Cardiac muscle cell (in vitro differentiated cells and primary cell): ENCODE measurements around the gene GPR139. TPM values are rescaled to one million over a fixed set of nuclear protein-coding genes. Genes with fewer than 3 reads are reported as not detected.

Experiments used
- DNase-seq, 2 donors: peaks; one replicate each; pipeline versions ENCODE4 v3.0.0 to v3.0.0-alpha.2; 2010 to 2017; ENCODE audit warnings: low read depth in 1 of 2, low spot score in 1 of 2
- H3K27ac ChIP-seq: fragments of 200-600 bp; sonication (generic); 2 replicates; pipeline ENCODE4 v1.5.1; 2016
- H3K27me3 ChIP-seq: fragments of 200-600 bp; sonication (generic); 2 replicates; pipeline ENCODE4 v1.6.0; 2016; ENCODE audit warnings: control low read depth
- H3K36me3 ChIP-seq: fragments of 200-600 bp; sonication (generic); 2 replicates; pipeline ENCODE4 v1.5.1; 2016; ENCODE audit warnings: control low read depth
- H3K4me1 ChIP-seq: fragments of 200-600 bp; sonication (generic); 2 replicates; pipeline ENCODE4 v1.8.1; 2017; ENCODE audit warnings: low read depth, mild to moderate bottlenecking, mixed run types
- H3K4me3 ChIP-seq: fragments of 200-600 bp; sonication (generic); 2 replicates; pipeline ENCODE4 v1.5.1; 2016; ENCODE audit warnings: mild to moderate bottlenecking
- H3K9me3 ChIP-seq: fragments of 200-600 bp; sonication (generic); 2 replicates; pipeline ENCODE4 v1.5.1; 2017; ENCODE audit warnings: low read depth, mild to moderate bottlenecking, control low read depth
- polyA plus RNA-seq: library from polyadenylated mRNA; unstranded; fragments of >200 nt; fragmentation: Nextera tagmentation; extraction: Ambion mirVana; gene quantifications from 2 replicates; pipeline ENCODE4 v1.2.1, GENCODE V29; 2016
- total RNA-seq: library from RNA; depleted of rRNA; stranded (reverse); fragments of >200 nt; gene quantifications from 2 replicates; pipeline ENCODE4 v1.2.3, GENCODE V29; 2016
- TF ChIP-seq, protein P1 (sequence below): IDR thresholded peaks from 2 replicates; pipeline ENCODE4 v1.5.1; 2012; ENCODE audit warnings: low read depth, mild to moderate bottlenecking, low read length

GPR139 gene
- total and polyA plus RNA-seq, 2 experiments from 2014 or later: not detected

GRCh38 chr16:20053336-20053735, 20.4 kb downstream of the GPR139 start:
- TF ChIP-seq, protein P1, sequence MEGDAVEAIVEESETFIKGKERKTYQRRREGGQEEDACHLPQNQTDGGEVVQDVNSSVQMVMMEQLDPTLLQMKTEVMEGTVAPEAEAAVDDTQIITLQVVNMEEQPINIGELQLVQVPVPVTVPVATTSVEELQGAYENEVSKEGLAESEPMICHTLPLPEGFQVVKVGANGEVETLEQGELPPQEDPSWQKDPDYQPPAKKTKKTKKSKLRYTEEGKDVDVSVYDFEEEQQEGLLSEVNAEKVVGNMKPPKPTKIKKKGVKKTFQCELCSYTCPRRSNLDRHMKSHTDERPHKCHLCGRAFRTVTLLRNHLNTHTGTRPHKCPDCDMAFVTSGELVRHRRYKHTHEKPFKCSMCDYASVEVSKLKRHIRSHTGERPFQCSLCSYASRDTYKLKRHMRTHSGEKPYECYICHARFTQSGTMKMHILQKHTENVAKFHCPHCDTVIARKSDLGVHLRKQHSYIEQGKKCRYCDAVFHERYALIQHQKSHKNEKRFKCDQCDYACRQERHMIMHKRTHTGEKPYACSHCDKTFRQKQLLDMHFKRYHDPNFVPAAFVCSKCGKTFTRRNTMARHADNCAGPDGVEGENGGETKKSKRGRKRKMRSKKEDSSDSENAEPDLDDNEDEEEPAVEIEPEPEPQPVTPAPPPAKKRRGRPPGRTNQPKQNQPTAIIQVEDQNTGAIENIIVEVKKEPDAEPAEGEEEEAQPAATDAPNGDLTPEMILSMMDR: no peak
- H3K4me1 ChIP-seq: no peaks in the 10 kb centered on the region
- no peaks in the 10 kb centered on the region for H3K36me3 ChIP-seq
- DNase-seq: no peak
- peaks cover 6% of the 10 kb centered on the region for H3K27me3 ChIP-seq
- no peaks in the 10 kb centered on the region for H3K9me3 ChIP-seq
- H3K4me3 ChIP-seq: no peak overlapping the region
- no peak overlapping the region for H3K27ac ChIP-seq

DNA sequence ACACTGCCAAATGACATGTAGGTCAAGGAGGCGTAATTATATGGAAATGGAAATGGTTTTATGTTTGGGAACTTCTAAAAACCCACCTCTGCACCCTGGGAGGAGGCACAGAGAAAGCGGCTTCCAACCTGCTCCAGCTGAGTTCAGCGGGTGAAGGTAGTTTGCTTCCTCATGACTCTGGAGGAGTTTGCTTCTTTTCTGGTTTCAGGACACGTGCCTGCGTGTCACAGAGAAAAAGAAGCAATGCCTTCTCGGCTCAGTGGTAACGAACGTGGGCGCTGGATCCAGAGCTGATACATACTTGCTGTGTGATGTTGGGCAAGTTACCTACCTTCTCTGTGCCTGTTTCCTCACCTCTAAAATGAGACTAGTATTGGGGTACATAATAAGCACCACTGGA, 22.1 kb downstream of the GPR139 start:
- Histone ChIP-seq H3K27ac (no peak overlapping the region), H3K4me3 (no peak overlapping the region), H3K36me3 (no peaks in the 10 kb centered on the region), H3K4me1 (no peaks in the 10 kb centered on the region), H3K9me3 (no peaks in the 10 kb centered on the region), H3K27me3 (peaks cover 6% of the 10 kb centered on the region)
- TF ChIP-seq, protein P1: no peak
- DNase-seq: no peak

DNA sequence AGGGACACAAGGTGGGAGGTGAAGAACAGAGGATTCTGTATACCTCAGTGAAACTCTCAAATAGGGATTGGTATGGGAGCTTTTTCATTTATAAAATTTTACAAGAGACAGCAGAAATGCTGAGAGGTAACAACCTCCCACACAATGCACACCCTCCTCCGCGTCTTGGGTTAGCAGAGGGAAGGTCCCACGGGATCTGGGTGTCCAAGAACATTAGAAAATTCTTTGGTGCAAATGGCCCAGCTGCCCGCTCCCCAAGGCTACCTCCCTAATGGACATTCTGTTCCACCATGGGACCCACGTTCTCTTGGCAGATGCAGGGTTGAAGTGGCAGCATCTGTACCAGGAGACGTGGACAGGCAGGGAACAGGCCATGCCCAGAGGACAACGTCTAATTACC, 22.5 kb downstream of the GPR139 start:
- H3K27me3 ChIP-seq: peaks cover 6% of the 10 kb centered on the region
- no peaks in the 10 kb centered on the region for H3K36me3 ChIP-seq
- no peak for DNase-seq
- TF ChIP-seq, protein P1: no peak
- no peak overlapping the region for H3K27ac ChIP-seq
- H3K9me3 ChIP-seq: no peaks in the 10 kb centered on the region
- H3K4me1 ChIP-seq: no peaks in the 10 kb centered on the region
- no peak overlapping the region for H3K4me3 ChIP-seq

- Histone ChIP-seq H3K4me1 (no peaks in the 10 kb centered on the region), H3K27ac (no peak overlapping the region), H3K9me3 (no peaks in the 10 kb centered on the region), H3K4me3 (no peak overlapping the region), H3K36me3 (no peaks in the 10 kb centered on the region), H3K27me3 (peaks cover 4% of the 10 kb centered on the region)
- TF ChIP-seq, protein P1: no peak
- DNase-seq: no peak
Observed at GRCh38 chr16:20049831-20050230, 23.9 kb downstream of the GPR139 start.

- H3K4me3 ChIP-seq: no peak overlapping the region
- H3K9me3 ChIP-seq: no peaks in the 10 kb centered on the region
- H3K27ac ChIP-seq: no peak overlapping the region
- no peak for DNase-seq
- H3K4me1 ChIP-seq: no peaks in the 10 kb centered on the region
- H3K36me3 ChIP-seq: no peaks in the 10 kb centered on the region
- H3K27me3 ChIP-seq: peaks cover 4% of the 10 kb centered on the region
- TF ChIP-seq, protein P1: no peak
Observed at GRCh38 chr16:20045886-20046285, 27.8 kb downstream of the GPR139 start.

GRCh38 chr16:20042848-20043247, 30.8 kb downstream of the GPR139 start:
- no peak for DNase-seq
- no peaks in the 10 kb centered on the region for H3K27me3 ChIP-seq
- H3K27ac ChIP-seq: no peak overlapping the region
- no peaks in the 10 kb centered on the region for H3K36me3 ChIP-seq
- no peaks in the 10 kb centered on the region for H3K4me1 ChIP-seq
- no peaks in the 10 kb centered on the region for H3K9me3 ChIP-seq
- no peak overlapping the region for H3K4me3 ChIP-seq
- TF ChIP-seq, protein P1: no peak
